Measurements from ENCODE around the gene RAB17.

DNA sequence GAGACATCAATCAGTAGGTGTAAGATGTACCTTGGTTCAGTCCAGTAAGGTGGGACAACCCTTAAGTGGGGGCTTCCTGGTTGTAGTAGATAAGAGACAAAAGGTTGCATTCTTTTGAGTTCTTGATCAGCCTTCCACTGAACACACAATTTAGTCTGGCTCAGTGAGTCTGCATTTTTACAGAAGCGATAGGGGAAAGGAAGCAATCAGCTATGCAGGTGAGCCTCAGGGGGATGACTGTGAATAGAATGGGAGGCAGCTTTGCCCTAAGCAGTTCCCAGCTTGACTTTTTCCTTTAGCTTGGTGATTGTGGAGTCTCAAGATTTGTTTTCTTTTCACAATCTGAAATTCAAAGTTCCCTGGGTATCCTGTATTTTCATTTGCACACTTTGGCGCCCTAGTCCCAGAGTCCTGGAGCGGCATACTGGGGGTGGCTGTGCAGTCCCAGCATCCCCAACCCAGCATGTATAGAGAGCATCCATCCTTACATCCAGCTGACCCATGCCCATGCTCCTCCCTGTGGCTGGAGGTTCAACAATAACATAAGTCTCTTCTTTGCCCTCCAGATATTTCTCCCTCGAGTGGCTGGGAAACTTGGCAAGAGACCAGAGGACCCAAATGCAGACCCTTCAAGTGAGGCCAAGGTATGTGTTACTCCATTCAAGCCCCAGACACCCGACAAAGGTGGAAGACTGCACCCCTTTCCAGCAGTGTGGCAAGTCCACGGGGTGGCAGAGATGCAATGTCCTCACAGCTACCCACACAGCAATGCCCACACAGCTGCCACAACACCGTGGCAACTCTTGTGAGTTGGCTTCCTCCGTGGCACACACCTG is 44.3 kb downstream of the RAB17 start:
- TF ChIP-seq, protein P1, sequence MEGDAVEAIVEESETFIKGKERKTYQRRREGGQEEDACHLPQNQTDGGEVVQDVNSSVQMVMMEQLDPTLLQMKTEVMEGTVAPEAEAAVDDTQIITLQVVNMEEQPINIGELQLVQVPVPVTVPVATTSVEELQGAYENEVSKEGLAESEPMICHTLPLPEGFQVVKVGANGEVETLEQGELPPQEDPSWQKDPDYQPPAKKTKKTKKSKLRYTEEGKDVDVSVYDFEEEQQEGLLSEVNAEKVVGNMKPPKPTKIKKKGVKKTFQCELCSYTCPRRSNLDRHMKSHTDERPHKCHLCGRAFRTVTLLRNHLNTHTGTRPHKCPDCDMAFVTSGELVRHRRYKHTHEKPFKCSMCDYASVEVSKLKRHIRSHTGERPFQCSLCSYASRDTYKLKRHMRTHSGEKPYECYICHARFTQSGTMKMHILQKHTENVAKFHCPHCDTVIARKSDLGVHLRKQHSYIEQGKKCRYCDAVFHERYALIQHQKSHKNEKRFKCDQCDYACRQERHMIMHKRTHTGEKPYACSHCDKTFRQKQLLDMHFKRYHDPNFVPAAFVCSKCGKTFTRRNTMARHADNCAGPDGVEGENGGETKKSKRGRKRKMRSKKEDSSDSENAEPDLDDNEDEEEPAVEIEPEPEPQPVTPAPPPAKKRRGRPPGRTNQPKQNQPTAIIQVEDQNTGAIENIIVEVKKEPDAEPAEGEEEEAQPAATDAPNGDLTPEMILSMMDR (optimal IDR thresholded peaks at IDR 0.05 in 1 of 3, IDR thresholded peaks at IDR 0.05 in 1 of 3, conservative IDR thresholded peaks at IDR 0.05 in 1 of 3; ENCODE audit: extremely low read depth in 1 of 3, insufficient read depth in 2 of 3, low read length in 3 of 3), result no peak
- TF ChIP-seq EZH2 (IDR thresholded peaks at IDR 0.05; ENCODE audit: low read length), result no peak

Measured in keratinocyte (primary cell).